ENCODE measurements around the gene IFNLR1. TPM values are rescaled to one million over a fixed set of nuclear protein-coding genes. Genes with fewer than 3 reads are reported as not detected.

Gene IFNLR1
- total RNA-seq, 1 donor from 2014 or later, result 0.32 TPM

DNA sequence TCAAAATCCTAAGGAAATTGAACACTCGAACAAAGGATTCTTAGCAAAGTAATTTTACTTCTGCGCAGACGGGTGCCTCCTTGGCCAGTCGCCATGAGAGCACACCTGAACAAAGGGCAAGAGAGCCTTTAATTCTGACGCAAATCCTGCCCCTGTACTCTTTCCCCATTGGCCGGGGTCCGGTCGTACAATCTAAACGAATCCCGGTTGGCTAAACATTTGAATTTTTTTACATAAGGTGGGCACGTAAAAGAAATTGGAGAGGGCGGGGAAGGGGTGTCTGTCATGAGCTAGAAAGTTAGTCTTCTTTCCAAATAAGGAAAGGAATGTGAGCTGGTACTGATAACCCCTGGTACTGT lies 35.9 kb downstream of the IFNLR1 start:
- H3K9me3 ChIP-seq, result no peaks in the 10 kb centered on the region
- TF ChIP-seq, protein P1, sequence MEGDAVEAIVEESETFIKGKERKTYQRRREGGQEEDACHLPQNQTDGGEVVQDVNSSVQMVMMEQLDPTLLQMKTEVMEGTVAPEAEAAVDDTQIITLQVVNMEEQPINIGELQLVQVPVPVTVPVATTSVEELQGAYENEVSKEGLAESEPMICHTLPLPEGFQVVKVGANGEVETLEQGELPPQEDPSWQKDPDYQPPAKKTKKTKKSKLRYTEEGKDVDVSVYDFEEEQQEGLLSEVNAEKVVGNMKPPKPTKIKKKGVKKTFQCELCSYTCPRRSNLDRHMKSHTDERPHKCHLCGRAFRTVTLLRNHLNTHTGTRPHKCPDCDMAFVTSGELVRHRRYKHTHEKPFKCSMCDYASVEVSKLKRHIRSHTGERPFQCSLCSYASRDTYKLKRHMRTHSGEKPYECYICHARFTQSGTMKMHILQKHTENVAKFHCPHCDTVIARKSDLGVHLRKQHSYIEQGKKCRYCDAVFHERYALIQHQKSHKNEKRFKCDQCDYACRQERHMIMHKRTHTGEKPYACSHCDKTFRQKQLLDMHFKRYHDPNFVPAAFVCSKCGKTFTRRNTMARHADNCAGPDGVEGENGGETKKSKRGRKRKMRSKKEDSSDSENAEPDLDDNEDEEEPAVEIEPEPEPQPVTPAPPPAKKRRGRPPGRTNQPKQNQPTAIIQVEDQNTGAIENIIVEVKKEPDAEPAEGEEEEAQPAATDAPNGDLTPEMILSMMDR (IDR thresholded peaks at IDR 0.05), result no peak
- no peaks in the 10 kb centered on the region for H3K36me3 ChIP-seq
- H3K4me1 ChIP-seq, result peaks cover 0 to 2% of the 10 kb centered on the region in 2 donors
- H3K4me3 ChIP-seq, result no peak overlapping the region
- no peak overlapping the region for H3K27ac ChIP-seq
- peaks cover 3% of the 10 kb centered on the region for H3K27me3 ChIP-seq
- no peak for DNase-seq (ENCODE audit: low spot score in 2 of 2)
- intact Hi-C loops (cut with DNase I), result no loop called here

DNA sequence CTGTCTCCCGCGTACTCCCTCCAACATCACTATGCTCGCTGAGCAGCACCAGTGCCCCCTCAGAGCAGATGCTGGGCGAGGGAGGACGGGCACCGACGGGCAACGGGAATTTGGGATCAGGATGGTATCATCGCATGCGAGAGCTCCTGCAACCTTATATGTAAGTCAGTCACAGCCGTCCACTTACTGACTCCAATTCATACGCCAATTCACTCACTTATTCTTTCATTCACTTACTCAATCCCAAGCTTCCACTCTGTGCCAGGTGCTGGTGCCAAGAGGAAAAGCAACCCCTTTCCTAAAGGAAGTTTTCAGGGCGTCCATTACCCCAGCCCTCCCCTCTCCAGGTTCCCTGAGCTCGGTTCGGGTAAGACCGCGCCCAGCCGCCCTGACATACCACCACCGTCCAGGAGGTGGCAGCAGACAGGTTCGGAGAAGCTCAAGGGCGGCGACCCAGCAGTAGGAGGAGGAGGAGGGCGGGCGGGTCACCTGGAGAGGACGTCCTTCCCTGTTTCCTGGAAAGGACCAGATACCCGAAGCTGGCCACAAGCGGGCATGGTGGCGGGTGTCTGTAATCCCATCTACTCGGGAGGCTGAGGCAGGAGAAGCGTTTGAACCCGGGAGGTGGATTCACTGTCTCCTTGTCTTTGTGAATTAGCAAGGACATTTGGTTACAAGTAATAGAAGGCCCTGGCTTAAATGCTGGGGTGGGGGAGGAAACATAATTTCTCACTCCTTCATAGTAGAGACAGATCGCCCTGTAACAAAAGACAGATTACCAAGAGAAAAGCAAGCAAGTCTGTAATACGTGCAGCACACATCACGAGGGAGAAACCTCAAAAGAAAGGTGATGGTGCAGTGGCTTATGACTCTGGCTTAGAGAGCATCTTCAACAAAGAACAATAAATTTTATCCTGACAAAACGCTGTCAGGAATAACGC lies 36.6 kb downstream of the IFNLR1 start:
- H3K4me3 ChIP-seq, result peak overlapping the region in 1 of 2 donors; percentile 34
- no peaks in the 10 kb centered on the region for H3K27me3 ChIP-seq
- TF ChIP-seq, protein P1 (IDR thresholded peaks at IDR 0.05), result peak; percentile 82 to 89 (median 84)
- DNase-seq (ENCODE audit: low spot score in 2 of 2), result peak; percentile 35 to 94
- H3K36me3 ChIP-seq, result no peaks in the 10 kb centered on the region
- peaks cover 0 to 2% of the 10 kb centered on the region in 2 donors for H3K4me1 ChIP-seq
- H3K9me3 ChIP-seq, result no peaks in the 10 kb centered on the region
- intact Hi-C loops (cut with DNase I), result no loop called here
- no peak overlapping the region for H3K27ac ChIP-seq

DNA sequence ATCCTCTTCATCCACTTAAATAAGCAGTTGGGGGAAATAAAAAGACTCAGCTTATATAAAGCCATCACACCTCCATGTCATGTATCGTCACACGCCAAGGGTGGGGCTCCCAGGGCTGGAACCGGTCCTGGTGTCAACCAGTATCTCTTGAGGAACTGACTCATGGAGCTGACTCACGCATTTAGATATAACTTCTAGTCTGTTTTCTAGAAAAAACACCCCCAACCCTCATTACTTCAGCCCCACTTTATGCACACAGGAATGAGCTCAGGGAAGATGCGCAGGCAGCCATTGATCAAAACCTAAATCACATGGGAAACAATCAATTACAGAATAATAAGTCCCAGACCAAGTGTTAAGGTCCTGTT lies 37.2 kb downstream of the IFNLR1 start:
- Histone ChIP-seq H3K36me3 (no peaks in the 10 kb centered on the region), H3K27me3 (no peaks in the 10 kb centered on the region), H3K27ac (no peak overlapping the region), H3K4me3 (no peak overlapping the region), H3K9me3 (no peaks in the 10 kb centered on the region), H3K4me1 (peaks cover 0 to 2% of the 10 kb centered on the region in 2 donors)
- TF ChIP-seq, protein P1 (IDR thresholded peaks at IDR 0.05), result no peak
- no peak for DNase-seq (ENCODE audit: low spot score in 2 of 2)
- intact Hi-C loops (cut with DNase I), result no loop called here

DNA sequence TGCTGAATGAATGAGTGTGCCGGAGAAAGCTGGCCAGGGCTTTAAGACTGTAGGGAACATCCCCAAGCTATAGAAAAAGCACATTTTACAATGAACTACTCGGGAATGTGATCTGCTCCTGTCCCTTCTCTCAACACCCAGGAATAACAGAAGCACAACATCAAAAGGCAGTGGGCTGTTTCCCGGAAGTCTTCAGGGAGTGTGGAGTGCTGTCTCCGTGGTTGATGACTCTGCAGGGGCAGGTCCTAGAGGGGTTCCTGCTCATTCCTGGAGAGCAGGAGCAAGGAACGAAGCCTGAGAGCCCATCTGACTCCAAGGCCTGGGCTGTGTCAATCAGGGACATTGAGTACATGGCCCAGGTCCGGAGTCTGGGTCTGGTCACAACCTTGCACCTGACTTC lies 39.3 kb downstream of the IFNLR1 start:
- H3K9me3 ChIP-seq, result no peaks in the 10 kb centered on the region
- no peaks in the 10 kb centered on the region for H3K27me3 ChIP-seq
- no peak for DNase-seq (ENCODE audit: low spot score in 2 of 2)
- no peaks in the 10 kb centered on the region for H3K36me3 ChIP-seq
- no peak overlapping the region for H3K27ac ChIP-seq
- H3K4me3 ChIP-seq, result no peak overlapping the region
- intact Hi-C loops (cut with DNase I), result no loop called here
- TF ChIP-seq, protein P1 (IDR thresholded peaks at IDR 0.05), result no peak
- H3K4me1 ChIP-seq, result peaks cover 0 to 2% of the 10 kb centered on the region in 2 donors

DNA sequence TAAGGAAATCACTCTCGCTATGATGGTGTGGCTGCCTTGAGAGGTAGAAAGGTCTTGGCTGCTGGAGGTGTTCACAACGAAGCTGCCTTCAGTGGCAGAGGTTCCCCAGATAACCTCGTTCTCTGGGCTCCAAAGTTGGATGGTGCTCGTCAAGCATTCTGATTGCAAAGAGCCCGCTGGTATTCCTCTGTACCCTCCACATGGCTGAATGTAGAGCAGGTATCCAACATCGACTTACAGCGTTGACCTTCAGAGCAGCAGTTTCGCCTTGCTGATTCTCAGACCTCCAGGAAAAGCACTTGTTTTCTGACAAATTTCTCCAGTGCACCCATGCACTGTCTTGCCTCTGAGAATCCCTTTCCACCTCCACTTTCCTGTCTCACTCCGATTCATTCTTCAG lies 39.9 kb downstream of the IFNLR1 start:
- Histone ChIP-seq H3K36me3 (no peaks in the 10 kb centered on the region), H3K27me3 (no peaks in the 10 kb centered on the region), H3K4me3 (no peak overlapping the region), H3K27ac (no peak overlapping the region), H3K4me1 (peaks cover 0 to 2% of the 10 kb centered on the region in 2 donors), H3K9me3 (no peaks in the 10 kb centered on the region)
- intact Hi-C loops (cut with DNase I), result no loop called here
- no peak for DNase-seq (ENCODE audit: low spot score in 2 of 2)
- TF ChIP-seq, protein P1 (IDR thresholded peaks at IDR 0.05), result no peak
